NB4 (cell line): Measurements from ENCODE around the gene EAF1.

ENCODE experiments used
- POLR2A ChIP-seq: IDR thresholded peaks from 2 replicates; pipeline ENCODE4 v1.6.1; 2011; ENCODE audit warnings: mild to moderate bottlenecking; ENCODE audit not compliant: insufficient read length; ENCODE audit errors: extremely low read depth
- TF ChIP-seq, protein P1 (sequence below): IDR thresholded peaks from one replicate; pipeline ENCODE4 v1.5.1; 2012; ENCODE audit warnings: low read depth, low read length

DNA sequence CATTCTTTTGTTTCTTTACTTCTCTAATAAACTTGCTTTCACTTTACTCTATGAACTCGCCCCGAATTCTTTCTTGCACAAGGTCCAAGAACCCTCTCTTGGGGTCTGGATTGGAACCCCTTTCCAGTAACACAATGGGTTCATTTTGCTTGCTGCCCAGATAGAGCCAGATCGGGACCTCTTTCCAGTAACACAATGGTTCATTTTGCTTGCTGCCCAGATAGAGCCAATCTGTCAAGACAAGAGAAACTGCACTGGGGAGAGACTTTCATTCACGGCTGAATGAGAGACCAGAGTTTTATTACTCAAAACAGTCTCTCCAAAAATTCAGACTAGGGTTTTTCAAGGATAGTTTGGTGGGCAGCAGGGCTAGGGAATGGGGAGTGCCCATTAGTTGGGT, 25.5 kb upstream of the EAF1 start:
- TF ChIP-seq, protein P1, sequence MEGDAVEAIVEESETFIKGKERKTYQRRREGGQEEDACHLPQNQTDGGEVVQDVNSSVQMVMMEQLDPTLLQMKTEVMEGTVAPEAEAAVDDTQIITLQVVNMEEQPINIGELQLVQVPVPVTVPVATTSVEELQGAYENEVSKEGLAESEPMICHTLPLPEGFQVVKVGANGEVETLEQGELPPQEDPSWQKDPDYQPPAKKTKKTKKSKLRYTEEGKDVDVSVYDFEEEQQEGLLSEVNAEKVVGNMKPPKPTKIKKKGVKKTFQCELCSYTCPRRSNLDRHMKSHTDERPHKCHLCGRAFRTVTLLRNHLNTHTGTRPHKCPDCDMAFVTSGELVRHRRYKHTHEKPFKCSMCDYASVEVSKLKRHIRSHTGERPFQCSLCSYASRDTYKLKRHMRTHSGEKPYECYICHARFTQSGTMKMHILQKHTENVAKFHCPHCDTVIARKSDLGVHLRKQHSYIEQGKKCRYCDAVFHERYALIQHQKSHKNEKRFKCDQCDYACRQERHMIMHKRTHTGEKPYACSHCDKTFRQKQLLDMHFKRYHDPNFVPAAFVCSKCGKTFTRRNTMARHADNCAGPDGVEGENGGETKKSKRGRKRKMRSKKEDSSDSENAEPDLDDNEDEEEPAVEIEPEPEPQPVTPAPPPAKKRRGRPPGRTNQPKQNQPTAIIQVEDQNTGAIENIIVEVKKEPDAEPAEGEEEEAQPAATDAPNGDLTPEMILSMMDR: no peak
- TF ChIP-seq POLR2A: no peak
